ENCODE data around the gene ZNF792.

Gene ZNF792

GRCh38 chr19:34964598-34964997, 569 bp upstream of the ZNF792 start:
- no peak overlapping the region for H3K27ac Mint-ChIP-seq
- H3K9me3 Mint-ChIP-seq: peaks cover 37% of the 10 kb centered on the region
- H3K36me3 Mint-ChIP-seq (ENCODE audit: low read depth): peaks cover 36% of the 10 kb centered on the region

GRCh38 chr19:34962687-34963572, 1.1 kb downstream of the ZNF792 start:
- H3K36me3 Mint-ChIP-seq (ENCODE audit: low read depth): peaks cover 53% of the 10 kb centered on the region
- no peaks in the 10 kb centered on the region for H3K27me3 Mint-ChIP-seq
- H3K27ac Mint-ChIP-seq: peak overlapping the region; percentile 86
- peaks cover 46% of the 10 kb centered on the region for H3K9me3 Mint-ChIP-seq
- H3K4me3 Mint-ChIP-seq: peak overlapping the region; percentile 85
- peaks cover 18% of the 10 kb centered on the region for H3K4me1 Mint-ChIP-seq (ENCODE audit: low read depth)

More at GRCh38 chr19:34964598-34964997, 569 bp upstream of the ZNF792 start:
- peaks cover 18% of the 10 kb centered on the region for H3K4me1 Mint-ChIP-seq (ENCODE audit: low read depth)
- H3K4me3 Mint-ChIP-seq: peak overlapping the region; percentile 73
- H3K27me3 Mint-ChIP-seq: no peaks in the 10 kb centered on the region

- peak overlapping the region; percentile 86 for H3K27ac Mint-ChIP-seq
- H3K4me3 Mint-ChIP-seq: peak overlapping the region; percentile 85
- peaks cover 60% of the 10 kb centered on the region for H3K36me3 Mint-ChIP-seq (ENCODE audit: low read depth)
- H3K9me3 Mint-ChIP-seq: peaks cover 48% of the 10 kb centered on the region
- peaks cover 18% of the 10 kb centered on the region for H3K4me1 Mint-ChIP-seq (ENCODE audit: low read depth)
- no peaks in the 10 kb centered on the region for H3K27me3 Mint-ChIP-seq
Measured at GRCh38 chr19:34961775-34962686, 2.0 kb downstream of the ZNF792 start.

GRCh38 chr19:34960940-34961679, 2.9 kb downstream of the ZNF792 start:
- Mint-ChIP-seq H3K4me1 (ENCODE audit: low read depth) (peaks cover 18% of the 10 kb centered on the region), H3K4me3 (no peak overlapping the region), H3K36me3 (ENCODE audit: low read depth) (peaks cover 70% of the 10 kb centered on the region), H3K9me3 (peaks cover 55% of the 10 kb centered on the region), H3K27me3 (no peaks in the 10 kb centered on the region), H3K27ac (no peak overlapping the region)

GRCh38 chr19:34960103-34960805, 3.8 kb downstream of the ZNF792 start:
- Mint-ChIP-seq H3K36me3 (ENCODE audit: low read depth) (peaks cover 78% of the 10 kb centered on the region), H3K4me3 (peak overlapping the region; percentile 44), H3K27me3 (no peaks in the 10 kb centered on the region), H3K4me1 (ENCODE audit: low read depth) (peaks cover 18% of the 10 kb centered on the region), H3K27ac (no peak overlapping the region), H3K9me3 (peaks cover 58% of the 10 kb centered on the region)

GRCh38 chr19:34959021-34959420, 5.0 kb downstream of the ZNF792 start:
- Mint-ChIP-seq H3K4me1 (ENCODE audit: low read depth) (peaks cover 18% of the 10 kb centered on the region), H3K9me3 (peaks cover 63% of the 10 kb centered on the region), H3K27ac (no peak overlapping the region), H3K4me3 (no peak overlapping the region), H3K27me3 (no peaks in the 10 kb centered on the region), H3K36me3 (ENCODE audit: low read depth) (peaks cover 84% of the 10 kb centered on the region)

GRCh38 chr19:34957830-34958751, 5.9 kb downstream of the ZNF792 start:
- Mint-ChIP-seq H3K27ac (no peak overlapping the region), H3K36me3 (ENCODE audit: low read depth) (peaks cover 92% of the 10 kb centered on the region), H3K9me3 (peaks cover 65% of the 10 kb centered on the region), H3K27me3 (no peaks in the 10 kb centered on the region), H3K4me1 (ENCODE audit: low read depth) (peaks cover 15% of the 10 kb centered on the region), H3K4me3 (no peak overlapping the region)

GRCh38 chr19:34953092-34953491, 10.9 kb downstream of the ZNF792 start:
- Mint-ChIP-seq H3K36me3 (ENCODE audit: low read depth) (peaks cover 79% of the 10 kb centered on the region), H3K27ac (no peak overlapping the region), H3K4me3 (no peak overlapping the region), H3K27me3 (no peaks in the 10 kb centered on the region), H3K9me3 (peaks cover 52% of the 10 kb centered on the region), H3K4me1 (ENCODE audit: low read depth) (no peaks in the 10 kb centered on the region)

- no peaks in the 10 kb centered on the region for H3K4me1 Mint-ChIP-seq (ENCODE audit: low read depth)
- no peaks in the 10 kb centered on the region for H3K27me3 Mint-ChIP-seq
- no peak overlapping the region for H3K4me3 Mint-ChIP-seq
- no peak overlapping the region for H3K27ac Mint-ChIP-seq
- H3K9me3 Mint-ChIP-seq: peaks cover 50% of the 10 kb centered on the region
- peaks cover 73% of the 10 kb centered on the region for H3K36me3 Mint-ChIP-seq (ENCODE audit: low read depth)
Measured at GRCh38 chr19:34943861-34944573, 20.0 kb downstream of the ZNF792 start.

GRCh38 chr19:34938886-34939285, 25.1 kb downstream of the ZNF792 start:
- Mint-ChIP-seq H3K9me3 (peaks cover 37% of the 10 kb centered on the region), H3K4me1 (ENCODE audit: low read depth) (no peaks in the 10 kb centered on the region), H3K27me3 (no peaks in the 10 kb centered on the region), H3K36me3 (ENCODE audit: low read depth) (peaks cover 82% of the 10 kb centered on the region), H3K4me3 (no peak overlapping the region), H3K27ac (no peak overlapping the region)

GRCh38 chr19:34936184-34936583, 27.8 kb downstream of the ZNF792 start:
- Mint-ChIP-seq H3K9me3 (peaks cover 23% of the 10 kb centered on the region), H3K4me3 (no peak overlapping the region), H3K27ac (no peak overlapping the region), H3K36me3 (ENCODE audit: low read depth) (peaks cover 73% of the 10 kb centered on the region), H3K4me1 (ENCODE audit: low read depth) (no peaks in the 10 kb centered on the region), H3K27me3 (no peaks in the 10 kb centered on the region)

- Mint-ChIP-seq H3K36me3 (ENCODE audit: low read depth) (peaks cover 62% of the 10 kb centered on the region), H3K9me3 (peaks cover 12% of the 10 kb centered on the region), H3K27ac (no peak overlapping the region), H3K4me3 (no peak overlapping the region), H3K27me3 (no peaks in the 10 kb centered on the region), H3K4me1 (ENCODE audit: low read depth) (peaks cover 5% of the 10 kb centered on the region)
Measured at GRCh38 chr19:34932494-34932893, 31.5 kb downstream of the ZNF792 start.
